ENCODE data around the gene ANO7. TPM values are rescaled to one million over a fixed set of nuclear protein-coding genes. Genes with fewer than 3 reads are reported as not detected.

Gene ANO7
- total and polyA plus RNA-seq, 2 of the 13 experiments (the other 11 are each of a cell fraction or from before 2014, with no cell fraction given), result 4.1 to 4.9 TPM

DNA sequence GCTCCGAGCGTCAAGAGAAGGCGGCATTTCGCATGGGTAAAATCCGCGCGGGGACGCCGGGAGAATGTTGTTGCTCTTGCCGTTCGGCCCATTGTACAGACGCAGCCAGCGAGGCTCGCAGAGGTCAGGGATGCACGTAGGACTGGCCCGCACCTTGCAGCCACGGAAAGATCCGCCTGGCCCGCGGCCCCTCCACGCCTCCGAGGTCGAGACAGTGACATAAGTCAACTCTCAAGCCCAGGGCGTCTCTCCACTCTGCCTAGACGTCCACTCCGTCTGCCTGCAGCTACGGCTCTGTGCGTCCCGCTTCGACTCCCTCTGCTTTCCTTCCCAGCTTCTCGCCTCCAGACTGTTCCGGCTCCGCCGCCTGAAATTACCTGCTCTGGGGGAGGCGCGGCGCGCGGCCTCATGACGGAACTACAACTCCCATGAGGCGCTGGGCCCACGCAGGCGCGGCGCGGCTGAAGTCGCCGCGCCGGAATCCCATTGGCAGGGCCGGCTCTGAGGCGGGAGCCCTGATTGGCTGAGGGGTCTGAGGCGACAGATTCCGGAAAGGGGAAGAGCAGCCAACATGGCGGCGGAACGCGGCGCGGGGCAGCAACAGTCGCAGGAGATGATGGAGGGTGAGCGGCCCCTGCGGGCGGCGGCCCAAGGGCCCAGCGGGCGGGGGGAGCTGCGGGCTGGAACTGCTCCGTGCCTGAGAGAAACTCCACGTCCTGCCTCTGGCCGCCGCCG lies 38.4 kb upstream of the ANO7 start, which contains the start of gene PPP1R7 (continued):
- TF ChIP-seq GZF1 (CRISPR knock-in tag; IDR thresholded peaks at IDR 0.05) (no peak), CENPT (CRISPR knock-in tag; IDR thresholded peaks at IDR 0.05; ENCODE audit: low read depth) (no peak; the same call in none of the 2 replicates), MAFK (conservative IDR thresholded peaks at IDR 0.05 in 1 of 2, IDR thresholded peaks at IDR 0.05 in 1 of 2; ENCODE audit: low read length in 2 of 2) (no peak), RBFOX2 (IDR thresholded peaks at IDR 0.05; ENCODE audit: low read depth, low read length) (peak; percentile 90), FOXA3 (CRISPR knock-in tag; IDR thresholded peaks at IDR 0.05) (peak; percentile 35; the same call in 1 of the 2 replicates), BORCS8-MEF2B (CRISPR knock-in tag; IDR thresholded peaks at IDR 0.05) (peak; percentile 58), CBX5 (CRISPR knock-in tag; IDR thresholded peaks at IDR 0.05; ENCODE audit: borderline replicate concordance) (peak; percentile 36; the same call in 1 of the 2 replicates), ADNP (CRISPR knock-in tag; IDR thresholded peaks at IDR 0.05) (peak; percentile 97), ZNF12 (CRISPR knock-in tag; IDR thresholded peaks at IDR 0.05) (no peak), FOSL1 (CRISPR knock-in tag; IDR thresholded peaks at IDR 0.05; ENCODE audit: borderline replicate concordance) (no peak), NFE2 (CRISPR knock-in tag; IDR thresholded peaks at IDR 0.05) (no peak), MZF1 (CRISPR knock-in tag; IDR thresholded peaks at IDR 0.05; ENCODE audit: borderline replicate concordance) (no peak), SP1 (IDR thresholded peaks at IDR 0.05) (no peak), SP1 (CRISPR knock-in tag; IDR thresholded peaks at IDR 0.05) (no peak; the same call in none of the 2 replicates), ZNF749 (CRISPR knock-in tag; IDR thresholded peaks at IDR 0.05; ENCODE audit: borderline replicate concordance) (peak; percentile 96), RFX5 (IDR thresholded peaks at IDR 0.05; ENCODE audit: low read depth, low read length) (peak; percentile 64; the same call in 1 of the 2 replicates)
- TF ChIP-seq, protein P1, sequence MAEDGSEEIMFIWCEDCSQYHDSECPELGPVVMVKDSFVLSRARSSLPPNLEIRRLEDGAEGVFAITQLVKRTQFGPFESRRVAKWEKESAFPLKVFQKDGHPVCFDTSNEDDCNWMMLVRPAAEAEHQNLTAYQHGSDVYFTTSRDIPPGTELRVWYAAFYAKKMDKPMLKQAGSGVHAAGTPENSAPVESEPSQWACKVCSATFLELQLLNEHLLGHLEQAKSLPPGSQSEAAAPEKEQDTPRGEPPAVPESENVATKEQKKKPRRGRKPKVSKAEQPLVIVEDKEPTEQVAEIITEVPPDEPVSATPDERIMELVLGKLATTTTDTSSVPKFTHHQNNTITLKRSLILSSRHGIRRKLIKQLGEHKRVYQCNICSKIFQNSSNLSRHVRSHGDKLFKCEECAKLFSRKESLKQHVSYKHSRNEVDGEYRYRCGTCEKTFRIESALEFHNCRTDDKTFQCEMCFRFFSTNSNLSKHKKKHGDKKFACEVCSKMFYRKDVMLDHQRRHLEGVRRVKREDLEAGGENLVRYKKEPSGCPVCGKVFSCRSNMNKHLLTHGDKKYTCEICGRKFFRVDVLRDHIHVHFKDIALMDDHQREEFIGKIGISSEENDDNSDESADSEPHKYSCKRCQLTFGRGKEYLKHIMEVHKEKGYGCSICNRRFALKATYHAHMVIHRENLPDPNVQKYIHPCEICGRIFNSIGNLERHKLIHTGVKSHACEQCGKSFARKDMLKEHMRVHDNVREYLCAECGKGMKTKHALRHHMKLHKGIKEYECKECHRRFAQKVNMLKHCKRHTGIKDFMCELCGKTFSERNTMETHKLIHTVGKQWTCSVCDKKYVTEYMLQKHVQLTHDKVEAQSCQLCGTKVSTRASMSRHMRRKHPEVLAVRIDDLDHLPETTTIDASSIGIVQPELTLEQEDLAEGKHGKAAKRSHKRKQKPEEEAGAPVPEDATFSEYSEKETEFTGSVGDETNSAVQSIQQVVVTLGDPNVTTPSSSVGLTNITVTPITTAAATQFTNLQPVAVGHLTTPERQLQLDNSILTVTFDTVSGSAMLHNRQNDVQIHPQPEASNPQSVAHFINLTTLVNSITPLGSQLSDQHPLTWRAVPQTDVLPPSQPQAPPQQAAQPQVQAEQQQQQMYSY (CRISPR knock-in tag; IDR thresholded peaks at IDR 0.05), result peak; percentile 57; the same call in 1 of the 2 replicates
- TF ChIP-seq, protein P2, sequence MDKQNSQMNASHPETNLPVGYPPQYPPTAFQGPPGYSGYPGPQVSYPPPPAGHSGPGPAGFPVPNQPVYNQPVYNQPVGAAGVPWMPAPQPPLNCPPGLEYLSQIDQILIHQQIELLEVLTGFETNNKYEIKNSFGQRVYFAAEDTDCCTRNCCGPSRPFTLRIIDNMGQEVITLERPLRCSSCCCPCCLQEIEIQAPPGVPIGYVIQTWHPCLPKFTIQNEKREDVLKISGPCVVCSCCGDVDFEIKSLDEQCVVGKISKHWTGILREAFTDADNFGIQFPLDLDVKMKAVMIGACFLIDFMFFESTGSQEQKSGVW (CRISPR knock-in tag; IDR thresholded peaks at IDR 0.05; ENCODE audit: borderline replicate concordance), result no peak
- TF ChIP-seq, protein P3, sequence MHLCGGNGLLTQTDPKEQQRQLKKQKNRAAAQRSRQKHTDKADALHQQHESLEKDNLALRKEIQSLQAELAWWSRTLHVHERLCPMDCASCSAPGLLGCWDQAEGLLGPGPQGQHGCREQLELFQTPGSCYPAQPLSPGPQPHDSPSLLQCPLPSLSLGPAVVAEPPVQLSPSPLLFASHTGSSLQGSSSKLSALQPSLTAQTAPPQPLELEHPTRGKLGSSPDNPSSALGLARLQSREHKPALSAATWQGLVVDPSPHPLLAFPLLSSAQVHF (CRISPR knock-in tag; IDR thresholded peaks at IDR 0.05), result peak; percentile 67; the same call in 1 of the 2 replicates
- TF ChIP-seq, protein P4, sequence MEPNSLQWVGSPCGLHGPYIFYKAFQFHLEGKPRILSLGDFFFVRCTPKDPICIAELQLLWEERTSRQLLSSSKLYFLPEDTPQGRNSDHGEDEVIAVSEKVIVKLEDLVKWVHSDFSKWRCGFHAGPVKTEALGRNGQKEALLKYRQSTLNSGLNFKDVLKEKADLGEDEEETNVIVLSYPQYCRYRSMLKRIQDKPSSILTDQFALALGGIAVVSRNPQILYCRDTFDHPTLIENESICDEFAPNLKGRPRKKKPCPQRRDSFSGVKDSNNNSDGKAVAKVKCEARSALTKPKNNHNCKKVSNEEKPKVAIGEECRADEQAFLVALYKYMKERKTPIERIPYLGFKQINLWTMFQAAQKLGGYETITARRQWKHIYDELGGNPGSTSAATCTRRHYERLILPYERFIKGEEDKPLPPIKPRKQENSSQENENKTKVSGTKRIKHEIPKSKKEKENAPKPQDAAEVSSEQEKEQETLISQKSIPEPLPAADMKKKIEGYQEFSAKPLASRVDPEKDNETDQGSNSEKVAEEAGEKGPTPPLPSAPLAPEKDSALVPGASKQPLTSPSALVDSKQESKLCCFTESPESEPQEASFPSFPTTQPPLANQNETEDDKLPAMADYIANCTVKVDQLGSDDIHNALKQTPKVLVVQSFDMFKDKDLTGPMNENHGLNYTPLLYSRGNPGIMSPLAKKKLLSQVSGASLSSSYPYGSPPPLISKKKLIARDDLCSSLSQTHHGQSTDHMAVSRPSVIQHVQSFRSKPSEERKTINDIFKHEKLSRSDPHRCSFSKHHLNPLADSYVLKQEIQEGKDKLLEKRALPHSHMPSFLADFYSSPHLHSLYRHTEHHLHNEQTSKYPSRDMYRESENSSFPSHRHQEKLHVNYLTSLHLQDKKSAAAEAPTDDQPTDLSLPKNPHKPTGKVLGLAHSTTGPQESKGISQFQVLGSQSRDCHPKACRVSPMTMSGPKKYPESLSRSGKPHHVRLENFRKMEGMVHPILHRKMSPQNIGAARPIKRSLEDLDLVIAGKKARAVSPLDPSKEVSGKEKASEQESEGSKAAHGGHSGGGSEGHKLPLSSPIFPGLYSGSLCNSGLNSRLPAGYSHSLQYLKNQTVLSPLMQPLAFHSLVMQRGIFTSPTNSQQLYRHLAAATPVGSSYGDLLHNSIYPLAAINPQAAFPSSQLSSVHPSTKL (CRISPR knock-in tag; IDR thresholded peaks at IDR 0.05), result peak; percentile 6; the same call in 1 of the 2 replicates
- TF ChIP-seq, protein P5, sequence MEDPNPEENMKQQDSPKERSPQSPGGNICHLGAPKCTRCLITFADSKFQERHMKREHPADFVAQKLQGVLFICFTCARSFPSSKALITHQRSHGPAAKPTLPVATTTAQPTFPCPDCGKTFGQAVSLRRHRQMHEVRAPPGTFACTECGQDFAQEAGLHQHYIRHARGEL (CRISPR knock-in tag; IDR thresholded peaks at IDR 0.05), result no peak
